ENCODE measurements around the gene MNS1.

GRCh38 chr15:56428821-56429458, 36.0 kb downstream of the MNS1 start:
- TF ChIP-seq POLR2AphosphoS5 (IDR thresholded peaks at IDR 0.05; ENCODE audit: borderline replicate concordance, low read depth, low read length) (no peak), FOXP2 (optimal IDR thresholded peaks at IDR 0.05; ENCODE audit: control extremely low read depth, extremely low read length, insufficient read depth) (no peak)
